ENCODE results near the gene ATG13.
A peak's percentile ranks its signal among the peaks of the same experiment; 100 is the strongest.
"Not testable (repeated sequence)": the region's sequence is repeated elsewhere in the genome, so short reads cannot be mapped to it uniquely, and the experiment has no call there.

Gene ATG13

GRCh38 chr11:46669711-46670139 lies 52.4 kb downstream of the ATG13 start:
- Histone ChIP-seq H3K36me3 (ENCODE audit: insufficient read depth, low read length) (peaks cover 72% of the 10 kb centered on the region), H3K9me3 (ENCODE audit: low read length) (no peaks in the 10 kb centered on the region), H3K4me3 (ENCODE audit: low read depth in 1 of 2, low read length in 2 of 2) (no peak overlapping the region), H3K27ac (ENCODE audit: low read depth, low read length) (no peak overlapping the region), H3K27me3 (ENCODE audit: control insufficient read depth in 1 of 2, insufficient read depth in 2 of 2, low read length in 2 of 2) (no peaks in the 10 kb centered on the region), H3K9ac (ENCODE audit: low read length) (no peak overlapping the region), H3K4me1 (ENCODE audit: insufficient read depth, low read length) (peaks cover 14% of the 10 kb centered on the region)

DNA sequence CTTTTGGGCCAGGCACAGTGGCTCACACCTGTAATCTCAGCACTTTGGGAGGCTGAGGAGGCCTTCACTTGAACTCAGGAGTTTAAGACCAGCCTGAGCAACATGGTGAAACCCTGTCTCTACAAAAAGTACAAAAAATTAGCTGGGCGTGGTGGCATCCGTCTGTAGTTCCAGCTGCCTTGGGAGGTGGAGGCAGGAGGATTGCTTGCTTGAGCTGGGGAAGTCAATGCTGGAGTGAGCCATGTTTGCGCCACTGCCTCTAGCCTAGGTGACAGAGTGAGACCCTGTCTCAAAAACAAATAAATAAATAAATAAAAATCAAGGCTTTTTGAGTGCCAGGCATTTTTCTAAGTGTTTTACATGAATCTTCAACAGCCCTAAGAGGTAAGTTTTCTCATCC lies 53.2 kb downstream of the ATG13 start:
- not testable (repeated sequence) for H3K27ac ChIP-seq (ENCODE audit: low read depth, low read length); H3K4me3 ChIP-seq (ENCODE audit: low read depth in 1 of 2, low read length in 2 of 2); H3K27me3 ChIP-seq (ENCODE audit: control insufficient read depth in 1 of 2, insufficient read depth in 2 of 2, low read length in 2 of 2); H3K9ac ChIP-seq (ENCODE audit: low read length); H3K9me3 ChIP-seq (ENCODE audit: low read length)
- H3K36me3 ChIP-seq (ENCODE audit: insufficient read depth, low read length): peaks cover 65% of the 10 kb centered on the region
- H3K4me1 ChIP-seq (ENCODE audit: insufficient read depth, low read length): peaks cover 22% of the 10 kb centered on the region

DNA sequence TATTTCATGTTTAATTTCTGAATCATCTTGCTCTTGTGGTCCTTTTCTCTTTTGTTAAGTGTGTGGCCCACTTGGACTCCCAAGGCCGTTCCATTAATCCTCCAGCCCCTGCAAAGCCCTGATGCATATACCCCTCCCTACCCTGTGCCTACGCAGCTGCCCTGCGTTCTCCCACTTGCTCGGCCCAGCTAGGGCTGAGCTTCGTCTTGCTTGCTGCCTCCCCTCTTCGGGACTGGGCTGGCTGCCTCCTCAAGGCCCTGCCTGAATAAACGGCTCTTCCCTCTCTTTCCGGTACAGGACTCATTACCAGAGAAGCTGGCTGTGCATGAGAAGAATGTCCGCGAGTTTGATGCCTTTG lies 54.6 kb downstream of the ATG13 start:
- peaks cover 23% of the 10 kb centered on the region for H3K4me1 ChIP-seq (ENCODE audit: insufficient read depth, low read length)
- no peaks in the 10 kb centered on the region for H3K27me3 ChIP-seq (ENCODE audit: control insufficient read depth in 1 of 2, insufficient read depth in 2 of 2, low read length in 2 of 2)
- no peak overlapping the region for H3K9ac ChIP-seq (ENCODE audit: low read length)
- no peaks in the 10 kb centered on the region for H3K9me3 ChIP-seq (ENCODE audit: low read length)
- no peak overlapping the region for H3K4me3 ChIP-seq (ENCODE audit: low read depth in 1 of 2, low read length in 2 of 2)
- H3K27ac ChIP-seq (ENCODE audit: low read depth, low read length): no peak overlapping the region
- peaks cover 57% of the 10 kb centered on the region for H3K36me3 ChIP-seq (ENCODE audit: insufficient read depth, low read length)

DNA sequence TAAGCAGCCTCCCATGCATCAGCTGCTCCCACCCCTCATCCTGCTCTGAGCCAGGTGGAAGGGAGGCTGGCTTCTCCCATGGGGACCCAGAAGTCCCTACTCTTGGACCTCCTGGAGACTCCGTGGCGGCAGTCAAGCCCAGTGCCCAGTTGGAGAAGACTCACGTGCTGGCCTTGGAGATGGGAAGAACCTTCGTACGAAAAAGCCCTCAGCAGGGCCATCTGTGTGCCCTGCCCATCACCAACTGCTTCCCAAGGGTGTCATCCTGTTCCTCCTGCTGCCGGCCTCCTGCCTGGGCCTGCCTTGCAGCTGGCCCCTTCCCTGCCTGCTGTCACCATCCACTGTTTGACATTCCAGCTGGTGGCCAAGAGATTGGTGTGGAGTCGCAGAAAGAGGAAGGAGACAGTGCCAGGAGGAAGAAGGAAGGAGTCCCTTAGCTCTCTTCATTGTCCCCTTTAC lies 55.1 kb downstream of the ATG13 start:
- peaks cover 57% of the 10 kb centered on the region for H3K36me3 ChIP-seq (ENCODE audit: insufficient read depth, low read length)
- no peak overlapping the region for H3K27ac ChIP-seq (ENCODE audit: low read depth, low read length)
- no peaks in the 10 kb centered on the region for H3K27me3 ChIP-seq (ENCODE audit: control insufficient read depth in 1 of 2, insufficient read depth in 2 of 2, low read length in 2 of 2)
- no peak overlapping the region for H3K4me3 ChIP-seq (ENCODE audit: low read depth in 1 of 2, low read length in 2 of 2)
- H3K9ac ChIP-seq (ENCODE audit: low read length): no peak overlapping the region
- H3K9me3 ChIP-seq (ENCODE audit: low read length): no peaks in the 10 kb centered on the region
- H3K4me1 ChIP-seq (ENCODE audit: insufficient read depth, low read length): peaks cover 23% of the 10 kb centered on the region

GRCh38 chr11:46673713-46674462 lies 56.5 kb downstream of the ATG13 start:
- no peak overlapping the region for H3K4me3 ChIP-seq (ENCODE audit: low read depth in 1 of 2, low read length in 2 of 2)
- H3K4me1 ChIP-seq (ENCODE audit: insufficient read depth, low read length): peaks cover 22% of the 10 kb centered on the region
- H3K27me3 ChIP-seq (ENCODE audit: control insufficient read depth in 1 of 2, insufficient read depth in 2 of 2, low read length in 2 of 2): no peaks in the 10 kb centered on the region
- H3K27ac ChIP-seq (ENCODE audit: low read depth, low read length): peak overlapping the region; percentile 57
- no peaks in the 10 kb centered on the region for H3K9me3 ChIP-seq (ENCODE audit: low read length)
- no peak overlapping the region for H3K9ac ChIP-seq (ENCODE audit: low read length)
- peaks cover 56% of the 10 kb centered on the region for H3K36me3 ChIP-seq (ENCODE audit: insufficient read depth, low read length)

GRCh38 chr11:46674463-46675287 lies 57.3 kb downstream of the ATG13 start:
- Histone ChIP-seq H3K9ac (ENCODE audit: low read length) (no peak overlapping the region), H3K4me3 (ENCODE audit: low read depth in 1 of 2, low read length in 2 of 2) (no peak overlapping the region), H3K36me3 (ENCODE audit: insufficient read depth, low read length) (peaks cover 56% of the 10 kb centered on the region), H3K27me3 (ENCODE audit: control insufficient read depth in 1 of 2, insufficient read depth in 2 of 2, low read length in 2 of 2) (no peaks in the 10 kb centered on the region), H3K4me1 (ENCODE audit: insufficient read depth, low read length) (peaks cover 22% of the 10 kb centered on the region), H3K9me3 (ENCODE audit: low read length) (no peaks in the 10 kb centered on the region), H3K27ac (ENCODE audit: low read depth, low read length) (peak overlapping the region; percentile 57)

- no peaks in the 10 kb centered on the region for H3K9me3 ChIP-seq (ENCODE audit: low read length)
- no peaks in the 10 kb centered on the region for H3K27me3 ChIP-seq (ENCODE audit: control insufficient read depth in 1 of 2, insufficient read depth in 2 of 2, low read length in 2 of 2)
- H3K4me3 ChIP-seq (ENCODE audit: low read depth in 1 of 2, low read length in 2 of 2): no peak overlapping the region
- peaks cover 22% of the 10 kb centered on the region for H3K4me1 ChIP-seq (ENCODE audit: insufficient read depth, low read length)
- no peak overlapping the region for H3K9ac ChIP-seq (ENCODE audit: low read length)
- peaks cover 58% of the 10 kb centered on the region for H3K36me3 ChIP-seq (ENCODE audit: insufficient read depth, low read length)
- H3K27ac ChIP-seq (ENCODE audit: low read depth, low read length): peak overlapping the region; percentile 57
Observed at GRCh38 chr11:46675288-46675851, 58.0 kb downstream of the ATG13 start.

DNA sequence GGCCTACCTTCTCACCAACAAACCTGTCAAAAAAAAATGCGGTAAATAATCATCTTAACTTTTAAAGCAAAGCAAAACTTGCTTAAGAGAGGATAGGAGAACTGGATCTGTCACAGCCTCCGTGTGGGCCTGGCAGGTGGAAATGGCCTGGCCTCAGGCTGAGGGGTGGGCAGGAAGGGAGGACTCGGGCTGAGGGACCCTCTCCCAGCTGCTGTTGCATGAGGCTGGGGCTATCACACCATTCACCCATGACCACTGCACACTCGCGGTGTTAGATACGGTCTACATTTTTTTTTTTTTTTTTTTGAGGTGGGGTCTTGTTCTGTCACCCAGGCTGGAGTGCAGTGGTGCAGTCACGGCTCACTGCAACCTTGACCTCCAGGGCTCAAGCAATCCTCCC lies 58.6 kb downstream of the ATG13 start:
- H3K27me3 ChIP-seq (ENCODE audit: control insufficient read depth in 1 of 2, insufficient read depth in 2 of 2, low read length in 2 of 2): no peaks in the 10 kb centered on the region
- H3K9ac ChIP-seq (ENCODE audit: low read length): no peak overlapping the region
- no peaks in the 10 kb centered on the region for H3K9me3 ChIP-seq (ENCODE audit: low read length)
- H3K4me1 ChIP-seq (ENCODE audit: insufficient read depth, low read length): peaks cover 22% of the 10 kb centered on the region
- H3K27ac ChIP-seq (ENCODE audit: low read depth, low read length): no peak overlapping the region
- peaks cover 58% of the 10 kb centered on the region for H3K36me3 ChIP-seq (ENCODE audit: insufficient read depth, low read length)
- no peak overlapping the region for H3K4me3 ChIP-seq (ENCODE audit: low read depth in 1 of 2, low read length in 2 of 2)

GRCh38 chr11:46676436-46677158 lies 59.2 kb downstream of the ATG13 start:
- H3K36me3 ChIP-seq (ENCODE audit: insufficient read depth, low read length): peaks cover 63% of the 10 kb centered on the region
- H3K9ac ChIP-seq (ENCODE audit: low read length): no peak overlapping the region
- H3K4me3 ChIP-seq (ENCODE audit: low read depth in 1 of 2, low read length in 2 of 2): no peak overlapping the region
- peaks cover 22% of the 10 kb centered on the region for H3K4me1 ChIP-seq (ENCODE audit: insufficient read depth, low read length)
- no peaks in the 10 kb centered on the region for H3K9me3 ChIP-seq (ENCODE audit: low read length)
- H3K27ac ChIP-seq (ENCODE audit: low read depth, low read length): peak overlapping the region; percentile 17
- no peaks in the 10 kb centered on the region for H3K27me3 ChIP-seq (ENCODE audit: control insufficient read depth in 1 of 2, insufficient read depth in 2 of 2, low read length in 2 of 2)

- Histone ChIP-seq H3K9me3 (ENCODE audit: low read length) (no peaks in the 10 kb centered on the region), H3K27me3 (ENCODE audit: control insufficient read depth in 1 of 2, insufficient read depth in 2 of 2, low read length in 2 of 2) (no peaks in the 10 kb centered on the region), H3K9ac (ENCODE audit: low read length) (no peak overlapping the region), H3K36me3 (ENCODE audit: insufficient read depth, low read length) (peaks cover 64% of the 10 kb centered on the region), H3K4me1 (ENCODE audit: insufficient read depth, low read length) (peaks cover 22% of the 10 kb centered on the region), H3K4me3 (ENCODE audit: low read depth in 1 of 2, low read length in 2 of 2) (no peak overlapping the region), H3K27ac (ENCODE audit: low read depth, low read length) (no peak overlapping the region)
Observed at GRCh38 chr11:46677169-46677568, 59.8 kb downstream of the ATG13 start.
